ENCODE measurements around the gene TFPI. TPM values are rescaled to one million over a fixed set of nuclear protein-coding genes. Genes with fewer than 3 reads are reported as not detected.

Gene TFPI
- total and polyA plus RNA-seq, 4 donors = 169 to 253 (median 237) TPM

Small RNAs within 50 kb of the gene (small RNA-seq; reads per million reads assigned to genes)
- gene GAPDHP59 (ENCODE audit: low replicate concordance) = not detected

Other genes starting within 250 kb of the TFPI start
- 100 to 1,000 TPM in 1 of 2 donors, 10 to 100 TPM in 1; 70.3 to 425 TPM for gene CALCRL, start 106.2 kb downstream of the TFPI start, total RNA-seq
- 10 to 100 TPM; 17.4 to 32.3 TPM for gene CALCRL, start 106.2 kb downstream of the TFPI start, polyA plus RNA-seq